GM12864 (cell line): ENCODE measurements around the gene COQ9.
"Not testable (repeated sequence)": the region's sequence is repeated elsewhere in the genome, so short reads cannot be mapped to it uniquely, and the experiment has no call there.

Experiments
- DNase-seq: peaks from one replicate; pipeline ENCODE4 v3.0.0-alpha.2; 2011; ENCODE audit warnings: low read depth
- H3K4me3 ChIP-seq: 2 replicates; pipeline ENCODE4 v1.5.1; 2011; ENCODE audit warnings: mild to moderate bottlenecking, low read depth, low read length, control low read depth
- CTCF ChIP-seq: IDR thresholded peaks from 2 replicates; pipeline ENCODE4 v1.5.1; 2011; ENCODE audit warnings: low read depth, mild to moderate bottlenecking, moderate library complexity, low read length, control low read depth, inconsistent platforms; ENCODE audit errors: missing control alignments

Gene COQ9

GRCh38 chr16:57447186-57447962, at the start of gene COQ9, which contains the start of gene CIAPIN1:
Gene COQ9, plus strand, starts transcription at chr16:57447479. Its CDS starts 27 bp downstream, at chr16:57447506.
Gene CIAPIN1, minus strand, starts transcription at chr16:57447385. Its CDS starts 6,457 bp downstream, at chr16:57440928.
- DNase-seq = peak; percentile 78
- TF ChIP-seq CTCF = no peak
- H3K4me3 ChIP-seq = peak within 1 kb of the TSS; percentile 80

- not testable (repeated sequence) for H3K4me3 ChIP-seq, DNase-seq
Observed at GRCh38 chr16:57397493-57397892, 49.8 kb upstream of the COQ9 start.

GRCh38 chr16:57401943-57402640, 45.2 kb upstream of the COQ9 start:
- no peak for DNase-seq
- TF ChIP-seq CTCF = no peak

GRCh38 chr16:57403965-57404817, 43.1 kb upstream of the COQ9 start, which contains the start of gene CCL17:
Gene CCL17, plus strand, starts transcription at chr16:57404767. Its CDS starts 9,166 bp downstream, at chr16:57413933.
- DNase-seq = no peak
- no peak for TF ChIP-seq CTCF
- H3K4me3 ChIP-seq = no peak within 1 kb of the TSS

More at GRCh38 chr16:57401943-57402640, 45.2 kb upstream of the COQ9 start:
- no peak overlapping the region for H3K4me3 ChIP-seq

GRCh38 chr16:57405097-57405496, 42.2 kb upstream of the COQ9 start:
- DNase-seq = no peak
- no peak for TF ChIP-seq CTCF
- H3K4me3 ChIP-seq = no peak overlapping the region

- TF ChIP-seq CTCF = no peak
- no peak overlapping the region for H3K4me3 ChIP-seq
- no peak for DNase-seq
Observed at GRCh38 chr16:57406881-57407280, 40.4 kb upstream of the COQ9 start.
